SU-DHL-6 (cell line): Measurements from ENCODE around the gene HIVEP2.

Experiments used
- EZH2phosphoT487 ChIP-seq: fragments of 200-600 bp; sonication (generic), shearing (Covaris generic); conservative IDR thresholded peaks from 2 replicates; pipeline ENCODE4 v1.6.1; 2018; ENCODE audit warnings: mild to moderate bottlenecking, antibody characterized with exemption, low read length, moderate library complexity, mixed read lengths
- TF ChIP-seq, protein P1 (sequence below): fragments of 200-600 bp; sonication (generic); IDR thresholded peaks from one replicate; pipeline ENCODE4 v1.5.1; 2017; ENCODE audit warnings: antibody characterized with exemption, mild to moderate bottlenecking, low read length, moderate library complexity; ENCODE audit not compliant: insufficient read depth, poor library complexity, severe bottlenecking

DNA sequence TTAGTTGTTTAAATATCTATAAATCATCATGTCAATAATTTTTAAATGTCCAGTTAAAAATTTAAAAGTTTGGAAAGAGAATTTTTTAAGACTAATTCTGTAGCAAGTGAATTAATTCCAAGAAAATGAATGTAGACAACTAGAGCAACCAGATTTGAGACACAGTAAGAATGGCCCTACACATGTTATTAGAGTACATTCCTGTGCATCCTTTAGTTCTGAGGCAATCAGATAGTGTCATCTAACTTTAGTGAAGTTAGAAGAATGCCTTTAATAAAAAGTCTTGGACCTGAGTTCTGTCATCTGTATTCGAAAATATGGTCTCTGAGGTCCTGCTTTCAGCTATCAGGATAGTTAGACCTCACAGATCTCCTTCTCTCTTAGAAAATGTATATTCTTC lies 63.7 kb downstream of the HIVEP2 start:
- TF ChIP-seq, protein P1, sequence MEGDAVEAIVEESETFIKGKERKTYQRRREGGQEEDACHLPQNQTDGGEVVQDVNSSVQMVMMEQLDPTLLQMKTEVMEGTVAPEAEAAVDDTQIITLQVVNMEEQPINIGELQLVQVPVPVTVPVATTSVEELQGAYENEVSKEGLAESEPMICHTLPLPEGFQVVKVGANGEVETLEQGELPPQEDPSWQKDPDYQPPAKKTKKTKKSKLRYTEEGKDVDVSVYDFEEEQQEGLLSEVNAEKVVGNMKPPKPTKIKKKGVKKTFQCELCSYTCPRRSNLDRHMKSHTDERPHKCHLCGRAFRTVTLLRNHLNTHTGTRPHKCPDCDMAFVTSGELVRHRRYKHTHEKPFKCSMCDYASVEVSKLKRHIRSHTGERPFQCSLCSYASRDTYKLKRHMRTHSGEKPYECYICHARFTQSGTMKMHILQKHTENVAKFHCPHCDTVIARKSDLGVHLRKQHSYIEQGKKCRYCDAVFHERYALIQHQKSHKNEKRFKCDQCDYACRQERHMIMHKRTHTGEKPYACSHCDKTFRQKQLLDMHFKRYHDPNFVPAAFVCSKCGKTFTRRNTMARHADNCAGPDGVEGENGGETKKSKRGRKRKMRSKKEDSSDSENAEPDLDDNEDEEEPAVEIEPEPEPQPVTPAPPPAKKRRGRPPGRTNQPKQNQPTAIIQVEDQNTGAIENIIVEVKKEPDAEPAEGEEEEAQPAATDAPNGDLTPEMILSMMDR, result no peak
- no peak for TF ChIP-seq EZH2phosphoT487
